ENCODE data around the gene ASPM. TPM values are rescaled to one million over a fixed set of nuclear protein-coding genes. Genes with fewer than 3 reads are reported as not detected.

The ASPM gene
- total and polyA plus RNA-seq, 8 donors = 0.50 to 16.5 (median 4.6) TPM; not detected in 1

- Histone ChIP-seq H3K9me3 (no peaks in the 10 kb centered on the region), H3K4me3 (no peak overlapping the region), H3K27me3 (no peaks in the 10 kb centered on the region), H3K27ac (no peak overlapping the region), H3K36me3 (peaks cover 7 to 86% (median 63%) of the 10 kb centered on the region in 4 donors), H3K4me1 (peaks cover 0 to 31% (median 19%) of the 10 kb centered on the region in 4 donors)
- intact Hi-C loops (cut with DNase I; ENCODE audit: low total_unique reads) = no loop called here
- TF ChIP-seq CTCF (IDR thresholded peaks at IDR 0.05) (no peak), POLR2A (IDR thresholded peaks at IDR 0.05) (no peak), POLR2AphosphoS5 (IDR thresholded peaks at IDR 0.05) (no peak), EP300 (IDR thresholded peaks at IDR 0.05) (no peak)
- WGBS, 5 donors = 41 to 73% (median 61%) methylated on average over 1 of the region's 1 CpG
- DNase-seq = no peak
Measured at GRCh38 chr1:197178998-197179397, 32.5 kb upstream of the ASPM start.

- intact Hi-C loops (cut with DNase I; ENCODE audit: low total_unique reads) = no loop called here
- peaks cover 10 to 82% (median 69%) of the 10 kb centered on the region in 4 donors for H3K36me3 ChIP-seq
- no peaks in the 10 kb centered on the region for H3K27me3 ChIP-seq
- TF ChIP-seq CTCF (IDR thresholded peaks at IDR 0.05) (no peak), EP300 (IDR thresholded peaks at IDR 0.05) (no peak), POLR2A (IDR thresholded peaks at IDR 0.05) (no peak), POLR2AphosphoS5 (IDR thresholded peaks at IDR 0.05) (no peak)
- H3K4me3 ChIP-seq = no peak overlapping the region
- H3K4me1 ChIP-seq = peaks cover 0 to 29% (median 12%) of the 10 kb centered on the region in 4 donors
- no peaks in the 10 kb centered on the region for H3K9me3 ChIP-seq
- H3K27ac ChIP-seq = no peak overlapping the region
- WGBS, 5 donors = 44 to 67% (median 50%) methylated on average over 2 of the region's 2 CpGs
- no peak for DNase-seq
Measured at GRCh38 chr1:197174818-197175217, 28.3 kb upstream of the ASPM start.

GRCh38 chr1:197173571-197174507, 27.4 kb upstream of the ASPM start:
- WGBS, 5 donors = 54 to 66% (median 62%) methylated on average over 5 of the region's 5 CpGs
- Histone ChIP-seq H3K9me3 (no peaks in the 10 kb centered on the region), H3K36me3 (peaks cover 10 to 73% (median 62%) of the 10 kb centered on the region in 4 donors), H3K4me1 (peaks cover 0 to 31% (median 12%) of the 10 kb centered on the region in 4 donors), H3K27me3 (no peaks in the 10 kb centered on the region), H3K27ac (no peak overlapping the region), H3K4me3 (no peak overlapping the region)
- TF ChIP-seq CTCF (IDR thresholded peaks at IDR 0.05) (no peak), POLR2A (IDR thresholded peaks at IDR 0.05) (no peak), EP300 (IDR thresholded peaks at IDR 0.05) (no peak)
- DNase-seq = peak in 1 of 2 donors; percentile 9
- intact Hi-C loops (cut with DNase I; ENCODE audit: low total_unique reads) = no loop called here

- TF ChIP-seq CTCF (IDR thresholded peaks at IDR 0.05) (no peak), POLR2A (IDR thresholded peaks at IDR 0.05) (no peak), POLR2AphosphoS5 (IDR thresholded peaks at IDR 0.05) (no peak), EP300 (IDR thresholded peaks at IDR 0.05) (no peak)
- Histone ChIP-seq H3K4me3 (no peak overlapping the region), H3K9me3 (no peaks in the 10 kb centered on the region), H3K4me1 (peaks cover 0 to 31% (median 12%) of the 10 kb centered on the region in 4 donors), H3K36me3 (peaks cover 6 to 71% (median 47%) of the 10 kb centered on the region in 4 donors), H3K27me3 (no peaks in the 10 kb centered on the region), H3K27ac (no peak overlapping the region)
- intact Hi-C loops (cut with DNase I; ENCODE audit: low total_unique reads) = no loop called here
- DNase-seq = peak in 1 of 2 donors; percentile 51
- 23 to 34% (median 32%) methylated on average over 2 of the region's 2 CpGs for WGBS, 5 donors
Measured at GRCh38 chr1:197171531-197171930, 25.1 kb upstream of the ASPM start.
